H1 (cell line): Measurements from ENCODE around the gene GOLGA6L10. TPM values are rescaled to one million over a fixed set of nuclear protein-coding genes. Genes with fewer than 3 reads are reported as not detected.
"Not testable (repeated sequence)": the region's sequence is repeated elsewhere in the genome, so short reads cannot be mapped to it uniquely, and the experiment has no call there.

ENCODE experiments used
- CTCF ChIA-PET: fragments of 300-600 bp; sonication (Branson Sonifier 250); formaldehyde crosslinking; loops from one replicate; lab custom pipeline; 2021; ENCODE audit not compliant: partially characterized antibody; lab: Charles Lee
- POLR2A ChIA-PET: fragments of 300-600 bp; sonication (Branson Sonifier 250); formaldehyde crosslinking; loops from one replicate; lab custom pipeline; 2021; ENCODE audit warnings: inconsistent platforms; ENCODE audit not compliant: partially characterized antibody; lab: Charles Lee
- DNase-seq, 2 experiments: peaks; one replicate each; pipeline versions ENCODE4 v3.0.0 to v3.0.0-alpha.2; 2010 to 2022; ENCODE audit warnings: low spot score in 2 of 2, low read depth in 1 of 2, mixed read lengths in 1 of 2
- FAIRE-seq: peaks from 2 replicates; lab custom pipeline; 2011; peaks lifted over from hg19 to GRCh38; lab: Jason Lieb, UNC
- H2AFZ ChIP-seq: 2 replicates; pipeline ENCODE4 v1.8.1; 2012; ENCODE audit warnings: low read length, inconsistent platforms
- H2AK5ac ChIP-seq: 2 replicates; pipeline ENCODE4 v1.6.1; 2013; ENCODE audit warnings: low read depth, low read length
- H2BK120ac ChIP-seq: replicated peaks from 2 replicates; pipeline ENCODE3; 2013; ENCODE audit warnings: low read depth, low read length, inconsistent platforms
- H2BK12ac ChIP-seq: 2 replicates; pipeline ENCODE4 v1.6.1; 2013; ENCODE audit warnings: low read depth, low read length
- H2BK15ac ChIP-seq: 2 replicates; pipeline ENCODE4 v1.6.1; 2013; ENCODE audit warnings: low read length
- H2BK20ac ChIP-seq: 2 replicates; pipeline ENCODE4 v1.6.1; 2013; ENCODE audit warnings: low read length
- H2BK5ac ChIP-seq: 2 replicates; pipeline ENCODE4 v1.6.1; 2013; ENCODE audit warnings: low read depth, low read length
- H3K14ac ChIP-seq: 2 replicates; pipeline ENCODE4 v1.6.1; 2013; ENCODE audit warnings: inconsistent platforms; ENCODE audit not compliant: insufficient read length
- H3K18ac ChIP-seq: 2 replicates; pipeline ENCODE4 v1.6.1; 2013; ENCODE audit warnings: low read length; ENCODE audit errors: extremely low read depth
- H3K23ac ChIP-seq: 2 replicates; pipeline ENCODE4 v1.6.1; 2013; ENCODE audit warnings: inconsistent platforms; ENCODE audit not compliant: insufficient read length
- H3K23me2 ChIP-seq: 2 replicates; pipeline ENCODE4 v1.6.1; 2013; ENCODE audit warnings: low read depth, low read length
- H3K27ac ChIP-seq: 2 replicates; pipeline ENCODE4 v1.6.1; 2011; ENCODE audit warnings: low read depth, low read length, inconsistent platforms
- H3K27me3 ChIP-seq, 4 experiments: replicated peaks in 1 of 4; 1 replicate in 1 of 4; 2 replicates in 3 of 4; pipeline versions ENCODE4 v1.6.1 to v1.8.1; 2011 to 2013; ENCODE audit warnings: low read length in 3 of 4, mild to moderate bottlenecking in 3 of 4, inconsistent platforms in 2 of 4, mixed read lengths in 2 of 4, moderate library complexity in 1 of 4; ENCODE audit not compliant: control insufficient read depth in 3 of 4, insufficient read depth in 3 of 4; ENCODE audit errors: extremely low read depth in 1 of 4
- H3K36me3 ChIP-seq, 4 experiments: 2 replicates each; pipeline versions ENCODE4 v1.6.1 to v1.8.1; 2011 to 2013; ENCODE audit warnings: mild to moderate bottlenecking in 4 of 4, low read length in 3 of 4, moderate library complexity in 2 of 4, control low read depth in 1 of 4, inconsistent platforms in 1 of 4; ENCODE audit not compliant: insufficient read depth in 4 of 4, control insufficient read depth in 2 of 4
- H3K4ac ChIP-seq: replicated peaks from 2 replicates; pipeline ENCODE3; 2013; ENCODE audit warnings: low read length, low read depth, mixed read lengths, inconsistent platforms; ENCODE audit not compliant: insufficient read length
- H3K4me1 ChIP-seq, 4 experiments: replicated peaks in 1 of 4; 1 replicate in 1 of 4; 2 replicates in 3 of 4; pipeline versions ENCODE4 v1.6.1 to v1.8.1; 2011 to 2013; ENCODE audit warnings: low read length in 3 of 4, inconsistent platforms in 2 of 4, mixed read lengths in 1 of 4; ENCODE audit not compliant: insufficient read depth in 4 of 4, control insufficient read depth in 3 of 4
- H3K4me2 ChIP-seq, 2 experiments: 2 replicates each; pipeline versions ENCODE4 v1.6.1 to v1.8.1; 2011 to 2013; ENCODE audit warnings: low read depth in 2 of 2, low read length in 2 of 2, control low read depth in 1 of 2, inconsistent platforms in 1 of 2, mild to moderate bottlenecking in 1 of 2; ENCODE audit not compliant: insufficient read depth in 1 of 2
- H3K4me3 ChIP-seq, 4 experiments: fragments of 200-600, 300-600 bp in 1 of 4; sonication (generic), shearing (Covaris generic), sonication (Bioruptor Twin) in 1 of 4; 2 replicates each; pipeline versions ENCODE4 v1.5.1 to v1.8.1; 2011 to 2016; ENCODE audit warnings: low read length in 4 of 4, low read depth in 3 of 4, control low read depth in 2 of 4, inconsistent platforms in 2 of 4, mild to moderate bottlenecking in 2 of 4, mixed read lengths in 1 of 4, moderate library complexity in 1 of 4; ENCODE audit not compliant: insufficient read depth in 2 of 4; ENCODE audit errors: extremely low read depth in 1 of 4
- H3K56ac ChIP-seq: replicated peaks from 2 replicates; pipeline ENCODE3; 2013; ENCODE audit warnings: low read depth, mild to moderate bottlenecking, mixed read lengths, low read length, inconsistent platforms; ENCODE audit not compliant: insufficient read length
- H3K79me1 ChIP-seq: 2 replicates; pipeline ENCODE4 v1.6.1; 2013; ENCODE audit warnings: low read depth, low read length, control low read depth
- H3K79me2 ChIP-seq, 2 experiments: 2 replicates each; pipeline versions ENCODE4 v1.6.1 to v1.8.1; 2012 to 2013; ENCODE audit warnings: low read length in 2 of 2, mild to moderate bottlenecking in 2 of 2, inconsistent platforms in 1 of 2; ENCODE audit not compliant: insufficient read depth in 2 of 2, control insufficient read depth in 1 of 2
- H3K9ac ChIP-seq, 4 experiments: replicated peaks in 1 of 4; 1 replicate in 1 of 4; 2 replicates in 3 of 4; pipeline versions ENCODE4 v1.6.1 to v1.8.1; 2011 to 2013; ENCODE audit warnings: low read depth in 3 of 4, low read length in 3 of 4, control low read depth in 2 of 4, mild to moderate bottlenecking in 2 of 4, moderate library complexity in 2 of 4, inconsistent platforms in 1 of 4; ENCODE audit errors: extremely low read depth in 1 of 4
- H3K9me3 ChIP-seq, 2 experiments: 2 replicates each; pipeline versions ENCODE4 v1.6.1 to v1.8.1; 2012 to 2013; ENCODE audit warnings: mild to moderate bottlenecking in 2 of 2, moderate library complexity in 2 of 2, control low read depth in 1 of 2, inconsistent platforms in 1 of 2, low read depth in 1 of 2, low read length in 1 of 2, mixed read lengths in 1 of 2; ENCODE audit not compliant: insufficient read depth in 2 of 2
- H4K20me1 ChIP-seq, 2 experiments: replicated peaks in 1 of 2; 2 replicates each; pipeline versions ENCODE3 to v1.8.1; 2011 to 2013; ENCODE audit warnings: inconsistent platforms in 2 of 2, low read length in 2 of 2, mild to moderate bottlenecking in 1 of 2; ENCODE audit not compliant: insufficient read depth in 2 of 2, control insufficient read depth in 1 of 2
- H4K5ac ChIP-seq: 2 replicates; pipeline ENCODE4 v1.6.1; 2013; ENCODE audit warnings: low read length, low read depth, mixed read lengths, inconsistent platforms; ENCODE audit not compliant: insufficient read length
- H4K8ac ChIP-seq: 2 replicates; pipeline ENCODE4 v1.8.0; 2013; ENCODE audit warnings: mild to moderate bottlenecking, moderate library complexity, low read length, inconsistent platforms; ENCODE audit not compliant: insufficient read depth; ENCODE audit errors: extremely low read depth
- H4K91ac ChIP-seq: replicated peaks from 2 replicates; pipeline ENCODE3; 2013; ENCODE audit warnings: low read length, mixed read lengths, inconsistent platforms; ENCODE audit not compliant: insufficient read length
- WGBS, 2 experiments: shearing (Covaris generic) in 1 of 2; methylation state at CpG; one replicate each; pipeline versions ENCODE4 v1.1.6 to v1.1.7; 2013 to 2015; ENCODE audit warnings: low lambda C conversion rate in 2 of 2, mixed read lengths in 2 of 2, inconsistent platforms in 1 of 2, low coverage in 1 of 2, missing lambda C conversion rate in 1 of 2; ENCODE audit not compliant: insufficient replicate concordance in 2 of 2, insufficient coverage in 1 of 2, insufficient read length in 1 of 2; ENCODE audit errors: extremely low coverage in 1 of 2, missing lambda C conversion rate in 1 of 2; 5-methylcytosine and 5-hydroxymethylcytosine counted together
- polyA plus RNA-seq, 7 experiments: library from polyadenylated mRNA; depleted of rRNA in 3 of 7; stranded (reverse) in 5 of 7; unstranded in 2 of 7; fragments of >200 nt in 5 of 7; fragments of 200-250 nt in 2 of 7; gene quantifications; 1 replicate in 5 of 7; 2 replicates in 1 of 7; 4 replicates in 1 of 7; pipeline versions ENCODE4 v1.2.1 to v1.2.3, GENCODE V29; 2011 to 2013; ENCODE audit warnings: missing spikeins in 2 of 7, mixed read lengths in 2 of 7
- total RNA-seq: library from RNA; stranded (reverse); fragmentation: NEBNext Ultra II Directional; extraction: Animal tissue kit (Norgen Biotek cat#: 25700); gene quantifications from 2 replicates; pipeline ENCODE4 v1.2.1, GENCODE V29; 2021

The GOLGA6L10 gene
- total and polyA plus RNA-seq, 2 of the 8 experiments (the other 6 are each of a cell fraction or from before 2014, with no cell fraction given), result 0.91 to 4.0 TPM

- H3K4me3 ChIP-seq, H3K36me3 ChIP-seq, H3K79me1 ChIP-seq, H2BK20ac ChIP-seq, H2AK5ac ChIP-seq, H2BK120ac ChIP-seq, H4K20me1 ChIP-seq, H4K5ac ChIP-seq, H3K4ac ChIP-seq, DNase-seq, H2BK15ac ChIP-seq, H2BK5ac ChIP-seq, H3K27me3 ChIP-seq, H3K79me2 ChIP-seq, H3K27ac ChIP-seq, H4K8ac ChIP-seq, H3K4me2 ChIP-seq, H3K23ac ChIP-seq, H3K9me3 ChIP-seq, H3K9ac ChIP-seq, H2BK12ac ChIP-seq, POLR2A ChIA-PET, H3K4me1 ChIP-seq, H4K91ac ChIP-seq, H2AFZ ChIP-seq, CTCF ChIA-PET, H3K14ac ChIP-seq, H3K56ac ChIP-seq, H3K18ac ChIP-seq, FAIRE-seq, H3K23me2 ChIP-seq: not testable (repeated sequence)
- WGBS, 2 experiments, result no CpG with 5 or more reads among the region's 7 CpGs
Observed at GRCh38 chr15:82360618-82361017, 11.3 kb upstream of the GOLGA6L10 start.

- H3K56ac ChIP-seq, POLR2A ChIA-PET, H3K79me2 ChIP-seq, H3K27me3 ChIP-seq, CTCF ChIA-PET, H3K14ac ChIP-seq, H3K9me3 ChIP-seq, H3K18ac ChIP-seq, H2AFZ ChIP-seq, H3K4me1 ChIP-seq, H3K79me1 ChIP-seq, H3K9ac ChIP-seq, DNase-seq, H2AK5ac ChIP-seq, H3K23ac ChIP-seq, H3K4me3 ChIP-seq, H2BK12ac ChIP-seq, H3K27ac ChIP-seq, H2BK120ac ChIP-seq, H2BK5ac ChIP-seq, H4K20me1 ChIP-seq, H4K8ac ChIP-seq, H3K23me2 ChIP-seq, H2BK15ac ChIP-seq, H4K5ac ChIP-seq, FAIRE-seq, H3K36me3 ChIP-seq, H4K91ac ChIP-seq, H2BK20ac ChIP-seq, H3K4ac ChIP-seq: not testable (repeated sequence)
- peak overlapping the region in 1 of 2 experiments; percentile 70; a peak in 1 of 4 replicates for H3K4me2 ChIP-seq
- WGBS, 2 experiments, result no CpG with 5 or more reads among the region's 48 CpGs
Observed at GRCh38 chr15:82355055-82355454, 5.8 kb upstream of the GOLGA6L10 start.
